Osteoblast (primary cell): ENCODE results near the gene XXYLT1. TPM values are rescaled to one million over a fixed set of nuclear protein-coding genes. Genes with fewer than 3 reads are reported as not detected.

Source experiments
- DNase-seq: peaks from one replicate; pipeline ENCODE4 v3.0.0; 2011; ENCODE audit warnings: low spot score, mixed read lengths; ENCODE audit not compliant: insufficient read length; ENCODE audit errors: missing footprints
- H2AFZ ChIP-seq: 2 replicates; pipeline ENCODE4 v1.6.0; 2011; ENCODE audit warnings: mild to moderate bottlenecking, low read length
- H3K27ac ChIP-seq: 2 replicates; pipeline ENCODE4 v1.5.1; 2011; ENCODE audit warnings: mild to moderate bottlenecking, low read depth, low read length, moderate library complexity
- H3K27me3 ChIP-seq: 2 replicates; pipeline ENCODE4 v1.6.0; 2012; ENCODE audit warnings: mild to moderate bottlenecking, control low read depth, inconsistent platforms, low read length, moderate library complexity; ENCODE audit not compliant: insufficient read depth
- H3K36me3 ChIP-seq: 2 replicates; pipeline ENCODE4 v1.5.1; 2011; ENCODE audit warnings: mild to moderate bottlenecking, low read length, control low read depth, moderate library complexity; ENCODE audit not compliant: insufficient read depth
- H3K4me1 ChIP-seq: 2 replicates; pipeline ENCODE4 v1.5.1; 2011; ENCODE audit warnings: mild to moderate bottlenecking, low read length, control low read depth, moderate library complexity; ENCODE audit not compliant: insufficient read depth
- H3K4me2 ChIP-seq: 2 replicates; pipeline ENCODE4 v1.6.0; 2011; ENCODE audit warnings: mild to moderate bottlenecking, low read length; ENCODE audit not compliant: insufficient read depth
- H3K4me3 ChIP-seq: fragments of 200-600 bp; sonication (generic); 3 replicates; pipeline ENCODE4 v1.5.1; 2012; ENCODE audit warnings: mild to moderate bottlenecking, low read length, inconsistent platforms; ENCODE audit not compliant: insufficient read depth
- H3K79me2 ChIP-seq: 2 replicates; pipeline ENCODE4 v1.6.0; 2012; ENCODE audit warnings: mild to moderate bottlenecking, low read length, control low read depth, inconsistent platforms; ENCODE audit not compliant: insufficient read depth
- H3K9me3 ChIP-seq: 2 replicates; pipeline ENCODE4 v1.5.1; 2011; ENCODE audit warnings: low read depth, low read length, control low read depth
- H4K20me1 ChIP-seq: 2 replicates; pipeline ENCODE4 v1.6.0; 2012; ENCODE audit warnings: mild to moderate bottlenecking, low read length, control low read depth; ENCODE audit not compliant: insufficient read depth
- total RNA-seq: library from RNA; depleted of rRNA; stranded (reverse); fragments of >200 nt; gene quantifications from 2 replicates; pipeline ENCODE4 v1.2.3, GENCODE V29; 2012
- TF ChIP-seq, protein P1 (sequence below): IDR thresholded peaks from 2 replicates; pipeline ENCODE4 v1.5.1; 2011; ENCODE audit warnings: mild to moderate bottlenecking, low read depth, low read length, moderate library complexity; ENCODE audit errors: extremely low read depth

Gene XXYLT1
- total RNA-seq, 1 donor = 28.2 TPM

DNA sequence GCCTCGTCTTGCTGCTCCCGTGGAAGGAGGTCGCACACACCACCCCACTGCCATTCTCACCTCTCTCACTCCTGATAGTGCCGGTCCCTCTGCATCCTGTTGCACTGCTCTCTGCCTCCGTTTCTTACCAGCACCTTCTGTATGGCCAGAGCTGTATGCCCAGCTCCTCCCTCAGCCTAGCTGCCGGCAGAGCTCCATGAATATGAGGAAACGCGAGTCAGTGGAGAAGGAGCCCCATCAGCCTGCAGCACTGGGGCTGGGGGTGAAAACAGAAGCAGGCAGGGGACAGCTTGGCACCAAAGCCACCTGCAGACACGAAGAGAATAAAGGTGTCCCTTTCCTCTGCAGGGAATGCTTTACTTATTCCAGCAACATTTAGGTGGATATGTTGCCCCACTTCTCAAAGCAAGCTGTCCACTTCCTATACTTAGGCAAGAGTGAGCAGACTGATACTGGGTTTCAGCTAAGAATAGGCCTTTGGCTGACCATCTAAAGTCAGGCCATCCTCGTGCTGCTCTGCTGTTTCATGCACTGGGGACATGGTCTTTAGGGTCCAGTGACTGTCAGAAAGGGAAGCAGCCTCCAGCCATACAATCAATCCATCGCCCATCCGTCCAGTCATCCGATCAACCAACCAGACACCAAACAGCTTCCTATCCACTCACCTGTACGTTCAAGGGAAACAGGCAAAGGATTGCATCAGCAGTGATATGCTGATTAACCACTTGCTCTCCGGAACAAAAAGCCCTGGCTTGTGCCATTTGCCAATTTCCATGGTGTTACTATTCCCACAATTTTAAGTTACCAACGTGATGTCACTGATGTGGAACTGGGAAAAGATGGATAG lies 222.7 kb downstream of the XXYLT1 start:
- DNase-seq = no peak
- Histone ChIP-seq H3K36me3 (no peaks in the 10 kb centered on the region), H2AFZ (no peak overlapping the region), H3K79me2 (no peaks in the 10 kb centered on the region), H3K27ac (no peak overlapping the region), H4K20me1 (no peaks in the 10 kb centered on the region), H3K4me2 (no peak overlapping the region), H3K4me1 (no peaks in the 10 kb centered on the region), H3K9me3 (no peaks in the 10 kb centered on the region), H3K4me3 (no peak overlapping the region), H3K27me3 (peaks cover 17% of the 10 kb centered on the region)
- TF ChIP-seq, protein P1, sequence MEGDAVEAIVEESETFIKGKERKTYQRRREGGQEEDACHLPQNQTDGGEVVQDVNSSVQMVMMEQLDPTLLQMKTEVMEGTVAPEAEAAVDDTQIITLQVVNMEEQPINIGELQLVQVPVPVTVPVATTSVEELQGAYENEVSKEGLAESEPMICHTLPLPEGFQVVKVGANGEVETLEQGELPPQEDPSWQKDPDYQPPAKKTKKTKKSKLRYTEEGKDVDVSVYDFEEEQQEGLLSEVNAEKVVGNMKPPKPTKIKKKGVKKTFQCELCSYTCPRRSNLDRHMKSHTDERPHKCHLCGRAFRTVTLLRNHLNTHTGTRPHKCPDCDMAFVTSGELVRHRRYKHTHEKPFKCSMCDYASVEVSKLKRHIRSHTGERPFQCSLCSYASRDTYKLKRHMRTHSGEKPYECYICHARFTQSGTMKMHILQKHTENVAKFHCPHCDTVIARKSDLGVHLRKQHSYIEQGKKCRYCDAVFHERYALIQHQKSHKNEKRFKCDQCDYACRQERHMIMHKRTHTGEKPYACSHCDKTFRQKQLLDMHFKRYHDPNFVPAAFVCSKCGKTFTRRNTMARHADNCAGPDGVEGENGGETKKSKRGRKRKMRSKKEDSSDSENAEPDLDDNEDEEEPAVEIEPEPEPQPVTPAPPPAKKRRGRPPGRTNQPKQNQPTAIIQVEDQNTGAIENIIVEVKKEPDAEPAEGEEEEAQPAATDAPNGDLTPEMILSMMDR = no peak

DNA sequence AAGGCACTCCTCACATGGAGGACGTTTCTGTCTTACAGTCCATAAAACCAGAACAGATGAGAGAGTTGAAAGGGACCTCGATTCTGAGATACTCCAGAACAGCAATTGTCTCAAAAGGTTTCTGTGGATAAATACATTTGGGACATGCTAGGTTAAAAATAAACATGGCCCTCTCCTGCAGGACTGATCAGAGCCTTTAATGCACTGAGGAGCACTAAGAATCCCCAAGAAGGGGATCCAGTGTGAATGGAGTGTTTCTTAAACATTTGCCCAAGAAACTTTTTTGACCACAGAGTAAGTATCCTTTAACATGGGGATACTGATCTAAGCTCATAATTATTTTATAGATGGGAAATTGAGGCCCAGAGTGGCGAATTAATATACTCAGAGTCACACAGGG lies 223.4 kb downstream of the XXYLT1 start:
- Histone ChIP-seq H2AFZ (no peak overlapping the region), H3K27ac (no peak overlapping the region), H3K27me3 (peaks cover 19% of the 10 kb centered on the region), H3K79me2 (no peaks in the 10 kb centered on the region), H4K20me1 (no peaks in the 10 kb centered on the region), H3K4me3 (no peak overlapping the region), H3K4me2 (no peak overlapping the region), H3K36me3 (no peaks in the 10 kb centered on the region), H3K9me3 (no peaks in the 10 kb centered on the region), H3K4me1 (no peaks in the 10 kb centered on the region)
- DNase-seq = no peak
- TF ChIP-seq, protein P1 = no peak

GRCh38 chr3:195046441-195046840 lies 224.5 kb downstream of the XXYLT1 start:
- TF ChIP-seq, protein P1 = no peak
- no peak overlapping the region for H2AFZ ChIP-seq
- no peaks in the 10 kb centered on the region for H3K4me1 ChIP-seq
- no peaks in the 10 kb centered on the region for H4K20me1 ChIP-seq
- H3K36me3 ChIP-seq = no peaks in the 10 kb centered on the region
- H3K27ac ChIP-seq = no peak overlapping the region
- H3K4me3 ChIP-seq = no peak overlapping the region
- no peaks in the 10 kb centered on the region for H3K79me2 ChIP-seq
- no peak for DNase-seq
- no peaks in the 10 kb centered on the region for H3K9me3 ChIP-seq
- H3K4me2 ChIP-seq = no peak overlapping the region
- peaks cover 10% of the 10 kb centered on the region for H3K27me3 ChIP-seq

DNA sequence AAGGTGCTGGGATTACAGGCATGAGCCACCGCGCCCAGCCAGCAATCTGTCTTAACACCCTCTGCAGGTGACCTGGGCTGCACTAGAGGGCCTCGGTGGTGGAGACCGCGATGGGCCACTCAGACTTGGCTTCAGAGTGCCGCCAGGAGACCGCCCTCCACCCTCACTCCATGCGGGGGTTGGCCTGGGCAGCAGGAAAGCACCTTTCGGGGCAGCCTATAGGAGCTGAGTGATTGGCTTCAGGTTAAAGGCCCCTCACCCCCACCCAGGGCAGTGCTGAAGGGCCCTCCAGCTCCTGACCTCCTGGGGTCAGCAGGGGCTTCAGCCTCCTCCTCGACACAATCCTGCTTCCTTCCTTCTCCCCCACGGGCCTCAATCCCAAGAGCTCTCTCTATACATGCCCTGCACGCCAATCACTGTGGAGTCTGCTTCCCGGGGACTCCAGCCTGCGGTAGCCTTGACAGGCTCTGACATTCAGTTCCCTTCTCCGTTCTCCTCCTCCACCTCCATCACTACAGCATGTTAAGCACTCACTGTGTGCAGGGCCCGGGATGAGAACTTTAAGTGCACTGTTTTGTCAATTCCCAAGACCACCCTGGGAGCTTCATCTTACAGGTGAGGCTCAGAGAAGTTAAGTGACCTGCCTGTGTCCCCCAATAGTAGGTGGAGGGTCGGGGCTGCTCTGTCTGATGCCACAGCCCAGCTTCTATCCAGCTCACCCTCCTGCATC lies 225.3 kb downstream of the XXYLT1 start:
- Histone ChIP-seq H3K9me3 (no peaks in the 10 kb centered on the region), H3K36me3 (no peaks in the 10 kb centered on the region), H3K4me3 (no peak overlapping the region), H3K4me2 (no peak overlapping the region), H3K4me1 (no peaks in the 10 kb centered on the region), H2AFZ (no peak overlapping the region), H3K27me3 (peaks cover 6% of the 10 kb centered on the region), H4K20me1 (no peaks in the 10 kb centered on the region), H3K27ac (no peak overlapping the region), H3K79me2 (no peaks in the 10 kb centered on the region)
- DNase-seq = no peak
- TF ChIP-seq, protein P1 = no peak
